H1 (cell line): ENCODE measurements around the gene MIF. TPM values are rescaled to one million over a fixed set of nuclear protein-coding genes. Genes with fewer than 3 reads are reported as not detected.

Experiments used
- CTCF ChIA-PET: fragments of 300-600 bp; sonication (Branson Sonifier 250); formaldehyde crosslinking; loops from one replicate; lab custom pipeline; 2021; ENCODE audit not compliant: partially characterized antibody; lab: Charles Lee
- POLR2A ChIA-PET: fragments of 300-600 bp; sonication (Branson Sonifier 250); formaldehyde crosslinking; loops from one replicate; lab custom pipeline; 2021; ENCODE audit warnings: inconsistent platforms; ENCODE audit not compliant: partially characterized antibody; lab: Charles Lee
- DNase-seq, 2 experiments: peaks; one replicate each; pipeline versions ENCODE4 v3.0.0 to v3.0.0-alpha.2; 2010 to 2022; ENCODE audit warnings: low spot score in 2 of 2, low read depth in 1 of 2, mixed read lengths in 1 of 2
- FAIRE-seq: peaks from 2 replicates; lab custom pipeline; 2011; peaks lifted over from hg19 to GRCh38; lab: Jason Lieb, UNC
- H2AFZ ChIP-seq: 2 replicates; pipeline ENCODE4 v1.8.1; 2012; ENCODE audit warnings: low read length, inconsistent platforms
- H2AK5ac ChIP-seq: 2 replicates; pipeline ENCODE4 v1.6.1; 2013; ENCODE audit warnings: low read depth, low read length
- H2BK120ac ChIP-seq: replicated peaks from 2 replicates; pipeline ENCODE3; 2013; ENCODE audit warnings: low read depth, low read length, inconsistent platforms
- H2BK12ac ChIP-seq: 2 replicates; pipeline ENCODE4 v1.6.1; 2013; ENCODE audit warnings: low read depth, low read length
- H2BK15ac ChIP-seq: 2 replicates; pipeline ENCODE4 v1.6.1; 2013; ENCODE audit warnings: low read length
- H2BK20ac ChIP-seq: 2 replicates; pipeline ENCODE4 v1.6.1; 2013; ENCODE audit warnings: low read length
- H2BK5ac ChIP-seq: 2 replicates; pipeline ENCODE4 v1.6.1; 2013; ENCODE audit warnings: low read depth, low read length
- H3K14ac ChIP-seq: 2 replicates; pipeline ENCODE4 v1.6.1; 2013; ENCODE audit warnings: inconsistent platforms; ENCODE audit not compliant: insufficient read length
- H3K18ac ChIP-seq: 2 replicates; pipeline ENCODE4 v1.6.1; 2013; ENCODE audit warnings: low read length; ENCODE audit errors: extremely low read depth
- H3K23ac ChIP-seq: 2 replicates; pipeline ENCODE4 v1.6.1; 2013; ENCODE audit warnings: inconsistent platforms; ENCODE audit not compliant: insufficient read length
- H3K23me2 ChIP-seq: 2 replicates; pipeline ENCODE4 v1.6.1; 2013; ENCODE audit warnings: low read depth, low read length
- H3K27ac ChIP-seq: 2 replicates; pipeline ENCODE4 v1.6.1; 2011; ENCODE audit warnings: low read depth, low read length, inconsistent platforms
- H3K27me3 ChIP-seq, 4 experiments: replicated peaks in 1 of 4; 1 replicate in 1 of 4; 2 replicates in 3 of 4; pipeline versions ENCODE4 v1.6.1 to v1.8.1; 2011 to 2013; ENCODE audit warnings: low read length in 3 of 4, mild to moderate bottlenecking in 3 of 4, inconsistent platforms in 2 of 4, mixed read lengths in 2 of 4, moderate library complexity in 1 of 4; ENCODE audit not compliant: control insufficient read depth in 3 of 4, insufficient read depth in 3 of 4; ENCODE audit errors: extremely low read depth in 1 of 4
- H3K36me3 ChIP-seq, 4 experiments: 2 replicates each; pipeline versions ENCODE4 v1.6.1 to v1.8.1; 2011 to 2013; ENCODE audit warnings: mild to moderate bottlenecking in 4 of 4, low read length in 3 of 4, moderate library complexity in 2 of 4, control low read depth in 1 of 4, inconsistent platforms in 1 of 4; ENCODE audit not compliant: insufficient read depth in 4 of 4, control insufficient read depth in 2 of 4
- H3K4ac ChIP-seq: replicated peaks from 2 replicates; pipeline ENCODE3; 2013; ENCODE audit warnings: low read length, low read depth, mixed read lengths, inconsistent platforms; ENCODE audit not compliant: insufficient read length
- H3K4me1 ChIP-seq, 4 experiments: replicated peaks in 1 of 4; 1 replicate in 1 of 4; 2 replicates in 3 of 4; pipeline versions ENCODE4 v1.6.1 to v1.8.1; 2011 to 2013; ENCODE audit warnings: low read length in 3 of 4, inconsistent platforms in 2 of 4, mixed read lengths in 1 of 4; ENCODE audit not compliant: insufficient read depth in 4 of 4, control insufficient read depth in 3 of 4
- H3K4me2 ChIP-seq, 2 experiments: 2 replicates each; pipeline versions ENCODE4 v1.6.1 to v1.8.1; 2011 to 2013; ENCODE audit warnings: low read depth in 2 of 2, low read length in 2 of 2, control low read depth in 1 of 2, inconsistent platforms in 1 of 2, mild to moderate bottlenecking in 1 of 2; ENCODE audit not compliant: insufficient read depth in 1 of 2
- H3K4me3 ChIP-seq, 4 experiments: fragments of 200-600, 300-600 bp in 1 of 4; sonication (generic), shearing (Covaris generic), sonication (Bioruptor Twin) in 1 of 4; 2 replicates each; pipeline versions ENCODE4 v1.5.1 to v1.8.1; 2011 to 2016; ENCODE audit warnings: low read length in 4 of 4, low read depth in 3 of 4, control low read depth in 2 of 4, inconsistent platforms in 2 of 4, mild to moderate bottlenecking in 2 of 4, mixed read lengths in 1 of 4, moderate library complexity in 1 of 4; ENCODE audit not compliant: insufficient read depth in 2 of 4; ENCODE audit errors: extremely low read depth in 1 of 4
- H3K56ac ChIP-seq: replicated peaks from 2 replicates; pipeline ENCODE3; 2013; ENCODE audit warnings: low read depth, mild to moderate bottlenecking, mixed read lengths, low read length, inconsistent platforms; ENCODE audit not compliant: insufficient read length
- H3K79me1 ChIP-seq: 2 replicates; pipeline ENCODE4 v1.6.1; 2013; ENCODE audit warnings: low read depth, low read length, control low read depth
- H3K79me2 ChIP-seq, 2 experiments: 2 replicates each; pipeline versions ENCODE4 v1.6.1 to v1.8.1; 2012 to 2013; ENCODE audit warnings: low read length in 2 of 2, mild to moderate bottlenecking in 2 of 2, inconsistent platforms in 1 of 2; ENCODE audit not compliant: insufficient read depth in 2 of 2, control insufficient read depth in 1 of 2
- H3K9ac ChIP-seq, 4 experiments: replicated peaks in 1 of 4; 1 replicate in 1 of 4; 2 replicates in 3 of 4; pipeline versions ENCODE4 v1.6.1 to v1.8.1; 2011 to 2013; ENCODE audit warnings: low read depth in 3 of 4, low read length in 3 of 4, control low read depth in 2 of 4, mild to moderate bottlenecking in 2 of 4, moderate library complexity in 2 of 4, inconsistent platforms in 1 of 4; ENCODE audit errors: extremely low read depth in 1 of 4
- H3K9me3 ChIP-seq, 2 experiments: 2 replicates each; pipeline versions ENCODE4 v1.6.1 to v1.8.1; 2012 to 2013; ENCODE audit warnings: mild to moderate bottlenecking in 2 of 2, moderate library complexity in 2 of 2, control low read depth in 1 of 2, inconsistent platforms in 1 of 2, low read depth in 1 of 2, low read length in 1 of 2, mixed read lengths in 1 of 2; ENCODE audit not compliant: insufficient read depth in 2 of 2
- H4K20me1 ChIP-seq, 2 experiments: replicated peaks in 1 of 2; 2 replicates each; pipeline versions ENCODE3 to v1.8.1; 2011 to 2013; ENCODE audit warnings: inconsistent platforms in 2 of 2, low read length in 2 of 2, mild to moderate bottlenecking in 1 of 2; ENCODE audit not compliant: insufficient read depth in 2 of 2, control insufficient read depth in 1 of 2
- H4K5ac ChIP-seq: 2 replicates; pipeline ENCODE4 v1.6.1; 2013; ENCODE audit warnings: low read length, low read depth, mixed read lengths, inconsistent platforms; ENCODE audit not compliant: insufficient read length
- H4K8ac ChIP-seq: 2 replicates; pipeline ENCODE4 v1.8.0; 2013; ENCODE audit warnings: mild to moderate bottlenecking, moderate library complexity, low read length, inconsistent platforms; ENCODE audit not compliant: insufficient read depth; ENCODE audit errors: extremely low read depth
- H4K91ac ChIP-seq: replicated peaks from 2 replicates; pipeline ENCODE3; 2013; ENCODE audit warnings: low read length, mixed read lengths, inconsistent platforms; ENCODE audit not compliant: insufficient read length
- SP1 ChIP-seq: IDR thresholded peaks from 2 replicates; pipeline ENCODE4 v1.6.1; 2011; ENCODE audit warnings: low read depth, low read length
- SUZ12 ChIP-seq: fragments of 200-600 bp; sonication (generic); IDR thresholded peaks from 2 replicates; pipeline ENCODE4 v1.6.1; 2012; ENCODE audit warnings: mild to moderate bottlenecking, inconsistent platforms, low read length, moderate library complexity, mixed read lengths
- WGBS, 2 experiments: shearing (Covaris generic) in 1 of 2; methylation state at CpG; one replicate each; pipeline versions ENCODE4 v1.1.6 to v1.1.7; 2013 to 2015; ENCODE audit warnings: low lambda C conversion rate in 2 of 2, mixed read lengths in 2 of 2, inconsistent platforms in 1 of 2, low coverage in 1 of 2, missing lambda C conversion rate in 1 of 2; ENCODE audit not compliant: insufficient replicate concordance in 2 of 2, insufficient coverage in 1 of 2, insufficient read length in 1 of 2; ENCODE audit errors: extremely low coverage in 1 of 2, missing lambda C conversion rate in 1 of 2; 5-methylcytosine and 5-hydroxymethylcytosine counted together
- polyA plus RNA-seq, 7 experiments: library from polyadenylated mRNA; depleted of rRNA in 3 of 7; stranded (reverse) in 5 of 7; unstranded in 2 of 7; fragments of >200 nt in 5 of 7; fragments of 200-250 nt in 2 of 7; gene quantifications; 1 replicate in 5 of 7; 2 replicates in 1 of 7; 4 replicates in 1 of 7; pipeline versions ENCODE4 v1.2.1 to v1.2.3, GENCODE V29; 2011 to 2013; ENCODE audit warnings: missing spikeins in 2 of 7, mixed read lengths in 2 of 7
- total RNA-seq: library from RNA; stranded (reverse); fragmentation: NEBNext Ultra II Directional; extraction: Animal tissue kit (Norgen Biotek cat#: 25700); gene quantifications from 2 replicates; pipeline ENCODE4 v1.2.1, GENCODE V29; 2021

MIF gene
- total and polyA plus RNA-seq, 2 of the 8 experiments (the other 6 are each of a cell fraction or from before 2014, with no cell fraction given): 1,082 to 1,870 TPM

DNA sequence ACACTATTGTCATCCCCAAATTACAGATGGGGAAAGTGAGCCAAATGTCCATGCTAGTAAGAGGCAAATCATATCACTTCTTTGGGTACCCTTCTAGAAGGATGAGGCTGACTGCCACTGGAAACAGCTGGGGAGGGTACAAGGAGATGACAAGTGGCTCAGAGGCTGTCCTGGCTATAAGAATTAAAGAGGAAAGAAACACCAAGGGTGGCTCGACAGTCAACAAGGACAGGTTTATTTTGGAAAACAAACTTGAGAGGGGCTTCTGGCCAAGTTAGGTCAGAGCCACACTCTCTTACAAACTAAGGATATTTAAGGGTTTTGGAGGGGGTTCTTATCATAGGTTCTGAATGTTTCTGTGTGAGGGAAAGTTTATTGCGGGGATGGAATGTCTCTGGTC, 2.1 kb upstream of the MIF start:
- Histone ChIP-seq H4K8ac (no peak overlapping the region), H2AFZ (no peak overlapping the region), H3K4ac (no peak overlapping the region), H3K23ac (no peak overlapping the region), H3K4me2 (no peak overlapping the region), H2BK12ac (no peak overlapping the region), H4K91ac (no peak overlapping the region), H3K18ac (no peak overlapping the region), H2BK15ac (no peak overlapping the region), H3K36me3 (peaks cover 11 to 16% (median 15%) of the 10 kb centered on the region in 4 experiments), H3K27ac (no peak overlapping the region), H2BK120ac (no peak overlapping the region), H4K5ac (no peak overlapping the region), H2BK20ac (no peak overlapping the region), H4K20me1 (peaks cover 2 to 9% of the 10 kb centered on the region in 2 experiments), H2BK5ac (no peak overlapping the region), H3K9me3 (peaks cover 7 to 9% of the 10 kb centered on the region in 2 experiments; a peak in 2 of 4 replicates), H3K56ac (no peak overlapping the region), H3K23me2 (peaks cover 6% of the 10 kb centered on the region), H3K4me3 (no peak overlapping the region), H3K27me3 (peaks cover 0 to 3% (median 1%) of the 10 kb centered on the region in 4 experiments; a peak in 2 of 7 replicates), H2AK5ac (no peak overlapping the region), H3K9ac (no peak overlapping the region), H3K79me2 (peaks cover 0 to 7% of the 10 kb centered on the region in 2 experiments; a peak in 1 of 4 replicates), H3K79me1 (no peaks in the 10 kb centered on the region; the same call in none of the 2 replicates), H3K14ac (no peak overlapping the region), H3K4me1 (peaks cover 8 to 27% (median 16%) of the 10 kb centered on the region in 4 experiments)
- ChIA-PET CTCF (interaction anchor here (0.7 to 3.1 kb wide), 6 partner anchors 9 to 31 kb away, joined by 3 to 19 read pairs (median 4); no protein-coding TSS in a partner anchor), POLR2A (no interaction called here)
- DNase-seq (no peak), FAIRE-seq (no peak)
- TF ChIP-seq SUZ12 (no peak), SP1 (no peak)
- WGBS, 2 experiments: 85% methylated on average over 2 of the region's 2 CpGs; no CpG with 5 or more reads in 1 of the 2 experiments
